HTERT RPE-1 (cell line): ENCODE measurements around the gene DIP2C.
"Not testable (repeated sequence)": the region's sequence is repeated elsewhere in the genome, so short reads cannot be mapped to it uniquely, and the experiment has no call there.

Experiments used
- in situ Hi-C: fragments of 300-500 bp; cut with MboI; formaldehyde crosslinking; loops from 4 replicates; pipeline ENCODE4 v1.14.3; 2020; ENCODE audit warnings: low sequenced_read_pairs

The DIP2C gene

DNA sequence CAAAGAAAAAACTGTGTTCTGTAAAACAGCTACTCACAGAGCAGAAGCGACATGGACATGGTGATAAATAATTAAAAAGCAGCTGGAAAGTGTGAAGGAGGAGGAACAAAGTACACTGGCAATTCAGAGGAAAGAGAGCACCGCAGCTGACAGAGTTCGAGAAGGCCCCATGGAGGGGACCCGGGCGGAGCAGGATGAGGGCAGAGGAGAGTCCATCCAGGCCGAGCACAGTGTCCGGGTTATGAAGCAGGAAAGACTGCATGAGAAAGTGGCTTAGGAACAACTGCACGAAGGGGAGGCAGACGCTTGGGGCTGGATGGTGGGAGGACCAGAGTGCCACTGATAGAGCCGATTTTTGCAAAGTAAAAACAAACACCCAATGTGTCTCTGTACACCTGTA, 368.7 kb downstream of the DIP2C start:
- in situ Hi-C loops, result no loop called here

DNA sequence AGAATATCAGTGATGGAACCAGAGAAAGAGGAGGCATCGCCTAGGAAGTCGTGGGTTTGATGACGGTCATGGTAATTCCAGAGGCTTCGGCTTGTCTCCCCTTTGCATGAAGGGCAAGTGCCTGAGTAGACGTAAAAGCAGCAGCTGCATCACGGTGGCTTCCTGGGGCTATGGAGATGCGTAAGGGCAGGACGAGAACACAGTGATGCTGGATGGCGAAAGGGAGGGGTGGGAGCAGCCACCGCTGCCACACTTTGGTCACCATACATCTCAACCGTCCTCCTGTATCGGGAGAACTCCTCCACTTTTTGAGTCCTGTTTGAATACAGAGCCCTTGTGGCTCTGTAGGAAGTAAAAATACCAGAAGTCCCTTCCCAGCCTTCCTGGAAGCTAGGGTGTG, 371.5 kb downstream of the DIP2C start:
- in situ Hi-C loops, result no loop called here

DNA sequence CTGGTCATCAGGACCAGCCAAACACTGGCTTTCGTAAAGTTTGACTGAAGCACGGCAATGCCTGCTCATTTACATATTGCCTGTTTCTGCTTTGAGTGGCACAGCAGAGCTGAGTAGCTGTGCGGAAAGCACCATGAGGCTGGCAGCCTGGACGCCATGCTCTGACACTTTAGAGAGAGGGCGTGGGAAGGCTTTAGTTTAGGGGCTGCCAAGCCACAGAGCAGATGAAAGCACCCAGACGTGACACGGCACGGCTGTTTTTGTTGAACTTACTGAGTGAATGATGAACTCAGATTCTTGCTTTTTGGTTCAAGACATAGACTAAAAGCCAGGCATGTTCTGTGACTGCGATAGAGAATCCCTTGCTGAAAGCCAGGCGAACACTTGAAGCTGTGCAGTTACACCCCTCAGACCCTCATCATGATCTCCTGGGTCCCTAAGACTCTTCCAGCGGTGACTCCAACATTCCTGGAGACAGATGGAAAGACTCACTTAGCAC, 372.1 kb downstream of the DIP2C start:
- in situ Hi-C loops, result no loop called here

DNA sequence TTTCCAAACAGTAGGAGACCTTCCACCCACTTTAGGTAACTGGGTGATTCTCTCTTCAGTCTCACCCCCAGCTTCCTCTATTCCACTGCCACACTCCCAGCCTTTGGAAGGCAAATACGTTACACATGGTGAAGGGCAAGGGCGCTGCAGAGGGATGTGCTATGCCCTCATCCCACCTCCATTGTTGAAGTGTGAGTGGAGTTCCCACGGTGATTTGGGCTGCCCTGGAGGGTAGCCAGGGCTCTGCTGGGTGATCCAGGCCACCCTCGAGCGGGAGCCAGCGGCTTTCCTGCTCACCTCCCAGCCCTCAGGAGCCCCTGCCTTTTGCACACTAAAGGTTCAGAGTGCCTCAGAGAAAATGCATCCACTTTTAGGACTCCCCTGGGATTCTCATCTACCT, 373.1 kb downstream of the DIP2C start:
- in situ Hi-C loops, result no loop called here

DNA sequence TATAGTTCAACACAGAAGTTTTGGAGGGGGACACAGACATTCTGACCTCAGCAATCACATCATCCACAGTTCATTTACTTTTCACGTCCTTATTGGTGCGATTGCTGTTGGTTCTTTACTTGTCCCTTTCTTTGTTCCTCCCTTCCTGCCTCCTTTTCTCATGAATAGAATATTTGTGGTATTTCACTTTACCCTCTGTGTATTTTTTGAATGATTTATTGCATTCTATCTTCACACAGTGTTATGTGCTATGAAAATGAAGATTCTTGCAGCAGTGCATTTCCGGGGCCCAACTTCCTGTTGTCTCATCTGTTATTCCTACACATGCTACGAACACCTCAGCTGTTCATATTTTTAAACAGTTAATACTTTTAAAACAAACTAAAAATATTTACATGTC, 374.6 kb downstream of the DIP2C start:
- in situ Hi-C loops, result no loop called here

DNA sequence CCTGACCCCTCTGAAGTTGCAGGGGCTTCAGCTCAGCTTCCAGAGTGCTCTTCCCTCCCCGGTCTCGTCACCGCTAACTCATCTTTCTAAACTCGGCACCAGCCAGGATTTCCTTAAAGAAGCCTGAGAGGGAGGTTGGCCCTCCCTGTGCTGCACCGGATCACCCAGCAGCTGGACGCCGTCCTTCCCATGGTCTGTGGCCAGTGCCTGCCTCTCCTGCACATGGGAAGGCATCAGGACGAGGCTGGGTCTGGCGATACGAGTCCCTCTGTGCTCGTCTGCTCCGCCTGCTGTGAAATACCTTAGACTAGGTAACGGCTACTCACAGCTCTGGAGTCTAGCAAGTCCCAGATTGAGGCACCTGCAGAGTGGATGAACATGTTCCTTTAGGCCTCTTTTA, 375.1 kb downstream of the DIP2C start:
- in situ Hi-C loops, result no loop called here

DNA sequence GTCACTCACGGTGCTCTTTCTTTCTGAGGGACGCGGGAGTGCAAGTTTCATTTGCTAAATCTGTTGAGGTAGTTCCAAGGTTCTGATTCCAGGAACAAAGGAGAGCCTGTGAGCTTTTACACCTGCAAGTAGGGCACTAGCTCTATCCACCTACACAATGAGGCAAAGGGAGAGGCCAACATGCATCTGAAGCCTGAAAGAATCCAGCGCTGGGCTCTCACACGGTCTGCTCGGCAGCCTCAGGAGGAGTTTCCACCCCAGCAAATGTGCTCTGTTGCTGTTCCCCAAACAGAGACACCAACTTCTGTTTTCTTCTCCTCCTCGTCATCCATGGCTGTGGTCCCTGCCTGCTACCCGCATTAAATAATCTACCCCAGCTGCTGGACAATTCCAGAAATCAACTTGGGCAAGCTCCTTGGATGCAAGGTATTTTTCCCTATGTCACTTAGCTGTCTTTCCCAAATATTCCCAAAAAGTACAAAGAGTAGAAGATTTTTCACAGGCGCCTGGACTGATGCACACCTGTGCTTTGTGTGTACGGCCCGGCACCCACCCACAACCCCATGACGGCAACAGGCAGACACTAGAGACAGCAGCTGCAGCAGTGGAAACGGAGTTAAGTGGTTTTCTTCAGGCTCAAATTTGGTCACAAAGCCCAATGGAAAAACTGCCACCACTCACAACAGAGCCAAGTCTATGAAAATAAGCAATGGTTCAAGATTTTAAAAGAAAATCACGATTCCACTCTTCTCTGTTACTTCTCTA, 377.4 kb downstream of the DIP2C start:
- in situ Hi-C loops, result no loop called here

DNA sequence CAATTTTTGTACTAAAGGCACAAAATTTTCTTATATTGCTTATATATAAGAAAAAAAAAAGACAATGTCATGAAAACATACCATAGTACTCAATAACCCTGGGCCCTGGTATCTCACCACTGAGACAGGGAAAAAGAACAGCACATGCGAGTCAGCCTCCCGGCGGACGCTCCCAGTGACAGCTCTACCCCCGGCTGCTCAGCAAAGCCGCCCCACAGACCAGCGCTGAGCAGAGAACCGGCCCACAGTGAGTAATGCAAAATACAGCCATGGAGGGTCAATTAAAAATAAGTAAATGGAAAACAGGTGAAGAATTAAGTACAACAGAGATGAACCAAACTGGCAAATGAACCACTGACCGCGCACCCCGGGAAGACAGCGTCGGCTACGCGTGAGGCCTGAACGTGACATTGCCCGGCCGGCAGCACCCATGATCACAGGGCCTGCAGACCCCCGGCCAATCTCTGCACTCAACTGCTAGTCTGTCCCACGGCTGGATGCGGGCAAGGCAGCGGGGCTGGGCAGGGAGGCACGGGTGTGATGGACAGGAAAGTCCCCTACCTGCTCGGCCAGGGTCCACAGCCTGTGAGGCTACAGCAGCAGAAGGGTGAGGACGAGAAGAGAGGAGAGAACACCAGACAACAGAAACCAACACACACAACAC, 378.4 kb downstream of the DIP2C start:
- in situ Hi-C loops, result no loop called here

DNA sequence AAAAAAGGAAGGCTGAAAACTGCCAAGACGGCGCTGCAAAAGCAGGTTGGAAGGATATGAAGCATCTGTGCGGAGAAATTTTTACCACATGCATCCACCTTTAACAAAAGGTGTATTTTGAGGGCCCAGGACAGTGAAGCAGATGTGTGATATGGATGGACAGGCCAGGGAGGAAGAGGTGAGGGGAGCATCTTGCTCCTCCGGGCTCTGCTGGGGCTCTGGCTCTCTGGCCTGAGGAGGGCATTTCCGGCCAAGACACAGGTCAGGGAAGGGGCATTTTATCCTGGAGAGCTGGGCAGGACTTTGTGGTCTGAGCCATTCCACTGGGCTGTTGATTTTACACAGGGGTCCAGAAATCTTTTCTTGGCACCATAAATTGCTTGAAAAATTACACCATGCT, 379.1 kb downstream of the DIP2C start:
- in situ Hi-C loops, result no loop called here

DNA sequence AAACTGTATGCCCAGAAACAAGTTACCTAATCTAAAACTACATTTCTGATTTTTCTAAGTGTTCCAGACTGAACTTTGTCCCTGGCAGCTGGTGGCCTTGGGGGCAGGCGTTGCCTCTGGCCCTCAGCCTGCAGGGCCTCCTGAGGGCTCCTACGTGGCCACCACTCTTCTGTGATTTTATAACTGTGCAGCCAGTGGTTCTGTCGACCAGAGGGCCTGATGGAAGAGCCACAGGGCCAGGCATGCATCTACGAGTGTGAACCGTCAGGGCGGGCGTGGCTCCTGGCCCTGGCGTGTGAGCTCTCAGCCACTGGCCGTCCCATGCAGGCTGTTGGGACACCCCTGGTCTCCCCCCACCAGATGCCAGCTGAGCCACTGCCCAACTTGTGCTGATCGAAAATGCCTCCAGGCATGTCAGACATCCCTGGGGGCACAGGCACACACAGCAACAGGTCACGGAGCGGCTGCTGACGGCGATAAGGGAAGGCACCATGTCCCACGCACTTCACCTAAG, 380.8 kb downstream of the DIP2C start:
- in situ Hi-C loops, result no loop called here

DNA sequence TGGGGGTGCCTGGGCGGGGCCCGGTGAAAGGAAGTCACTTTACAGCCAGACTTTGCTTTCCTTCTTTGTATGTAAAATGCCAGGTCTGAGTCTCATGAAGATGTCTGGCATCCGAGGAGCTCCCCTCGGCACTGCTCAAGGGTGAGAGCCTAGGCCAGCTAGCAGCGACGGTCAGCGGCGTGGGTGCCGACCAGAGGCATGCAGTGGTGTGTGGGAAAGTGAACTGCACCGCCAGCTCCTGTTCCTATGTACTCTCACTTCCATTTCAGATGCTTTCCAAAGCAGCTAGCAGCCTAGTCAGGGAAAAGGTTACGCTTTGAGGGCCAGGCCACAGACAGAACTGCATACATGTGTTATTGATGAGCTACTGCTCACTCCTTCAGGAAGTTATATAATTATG, 381.4 kb downstream of the DIP2C start:
- in situ Hi-C loops, result no loop called here

DNA sequence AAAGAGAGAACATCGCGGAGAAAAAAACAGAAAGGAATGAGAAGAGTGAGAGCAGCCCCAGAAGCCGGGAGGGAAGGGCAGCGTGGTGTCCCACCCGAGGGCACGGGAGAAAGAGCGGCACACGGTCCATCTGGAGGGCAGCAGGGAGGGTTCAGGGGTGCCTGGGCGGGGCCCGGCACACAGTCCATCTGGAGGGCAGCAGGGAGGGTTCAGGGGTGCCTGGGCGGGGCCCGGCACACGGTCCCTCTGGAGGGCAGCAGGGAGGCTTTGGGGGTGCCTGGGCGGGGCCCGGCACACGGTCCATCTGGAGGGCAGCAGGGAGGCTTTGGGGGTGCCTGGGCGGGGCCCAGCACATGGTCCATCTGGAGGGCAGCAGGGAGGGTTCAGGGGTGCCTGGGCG, 381.8 kb downstream of the DIP2C start:
- in situ Hi-C loops, result no loop called here

DNA sequence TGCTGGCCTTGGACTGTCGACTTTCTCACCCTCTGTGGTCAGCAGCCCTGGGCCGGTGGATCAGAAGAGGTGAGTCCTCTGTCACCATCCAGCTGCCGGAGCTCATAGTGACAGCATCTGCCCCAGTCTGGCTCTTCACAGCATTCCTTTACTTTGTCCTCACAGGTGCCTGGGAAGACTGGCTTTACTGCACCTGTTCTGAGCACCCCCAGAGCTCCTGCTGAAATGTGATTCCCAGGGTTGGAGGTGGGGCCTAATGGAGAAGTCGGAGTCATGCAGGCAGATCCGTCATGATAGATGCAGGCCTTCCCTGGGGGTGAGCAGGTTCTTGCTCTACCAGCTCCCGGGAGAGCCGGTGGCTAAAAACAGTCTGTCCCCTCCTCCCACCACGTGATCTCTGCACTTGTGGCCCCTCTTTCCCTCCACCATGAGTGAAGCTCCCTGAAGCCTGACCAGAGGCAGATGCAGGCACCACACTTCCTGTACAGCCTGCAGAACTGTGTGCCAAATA, 382.7 kb downstream of the DIP2C start:
- in situ Hi-C loops, result no loop called here

DNA sequence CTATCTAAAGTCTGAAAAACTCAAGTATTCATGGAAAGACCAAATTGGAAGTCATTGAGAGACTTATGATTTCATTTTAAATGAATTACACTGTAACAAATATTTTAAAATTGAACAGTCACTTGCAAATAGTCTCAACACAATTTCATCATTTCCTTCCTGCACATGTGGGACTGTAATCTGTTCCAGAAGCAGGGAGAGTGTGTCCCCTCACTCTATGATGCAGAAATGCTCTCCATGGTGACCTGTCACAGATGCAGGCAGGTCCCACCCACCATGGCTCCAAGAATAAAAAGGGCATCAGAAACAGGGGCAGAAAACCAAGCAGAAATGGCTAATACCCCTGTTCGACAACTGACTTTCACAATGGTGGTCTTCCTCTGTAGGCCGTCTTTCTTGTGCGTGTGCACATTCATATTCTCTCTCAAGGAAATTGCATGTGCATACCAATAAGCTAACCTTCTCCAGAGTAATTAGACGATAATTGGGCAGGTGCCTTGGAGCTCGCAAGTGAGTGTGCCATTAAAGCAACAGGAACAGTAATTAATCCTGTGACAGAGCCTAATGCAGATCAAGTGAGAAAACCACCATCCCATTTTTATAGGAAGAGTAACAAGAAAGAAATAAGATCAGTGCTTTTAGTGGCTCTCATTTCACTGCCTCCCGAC, 383.3 kb downstream of the DIP2C start:
- in situ Hi-C loops, result no loop called here

DNA sequence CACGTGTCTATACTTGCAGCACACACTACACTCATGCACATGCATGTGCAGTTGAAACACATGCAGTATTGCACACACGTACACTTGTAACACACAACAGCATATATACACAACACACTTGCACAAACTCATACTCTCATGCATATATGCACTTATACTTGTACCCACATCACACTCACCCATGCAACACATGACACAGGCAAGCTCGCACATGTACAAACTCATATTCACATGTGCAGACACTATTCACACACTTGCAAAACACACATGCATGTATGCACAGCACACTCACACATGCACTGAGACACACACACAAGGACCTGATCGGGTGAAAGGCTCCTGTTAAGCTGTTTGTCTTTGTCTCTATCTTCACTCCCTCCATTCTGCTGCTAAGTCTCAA, 384.4 kb downstream of the DIP2C start:
- in situ Hi-C loops, result no loop called here

DNA sequence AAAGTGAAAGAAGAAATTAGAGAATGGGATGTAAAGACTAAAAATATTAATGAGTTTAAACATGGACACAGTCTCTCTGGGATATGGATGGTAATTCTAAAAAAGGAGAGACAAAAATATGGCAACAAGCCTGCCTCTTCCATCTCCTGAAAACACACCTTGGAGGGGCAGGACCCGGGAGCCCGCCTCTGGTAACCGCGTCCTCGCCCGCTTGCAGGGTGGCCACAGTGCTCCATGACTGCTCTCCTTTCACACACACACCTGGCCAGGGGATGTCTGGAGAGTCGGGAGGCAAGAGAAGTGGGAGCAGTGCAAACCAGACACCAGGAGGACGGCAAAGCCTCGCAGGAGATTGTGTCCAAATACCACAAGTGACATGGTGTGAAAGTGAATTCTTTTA, 387.9 kb downstream of the DIP2C start:
- in situ Hi-C loops, result no loop called here

DNA sequence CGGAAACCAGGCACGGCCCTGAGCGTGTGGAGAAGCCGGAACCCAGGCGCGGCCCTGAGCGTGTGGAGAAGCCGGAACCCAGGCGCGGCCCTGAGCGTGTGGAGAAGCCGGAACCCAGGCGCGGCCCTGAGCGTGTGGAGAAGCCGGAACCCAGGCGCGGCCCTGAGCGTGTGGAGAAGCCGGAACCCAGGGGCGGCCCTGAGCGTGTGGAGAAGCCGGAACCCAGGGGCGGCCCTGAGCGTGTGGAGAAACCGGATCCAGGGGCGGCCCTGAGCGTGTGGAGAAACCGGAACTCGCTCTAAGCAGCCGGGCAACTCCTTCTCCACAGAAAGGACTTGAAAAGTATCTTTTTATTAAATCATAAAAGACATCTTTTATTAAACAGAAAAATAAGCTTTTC, 388.9 kb downstream of the DIP2C start:
- in situ Hi-C loops, result not testable (repeated sequence)

DNA sequence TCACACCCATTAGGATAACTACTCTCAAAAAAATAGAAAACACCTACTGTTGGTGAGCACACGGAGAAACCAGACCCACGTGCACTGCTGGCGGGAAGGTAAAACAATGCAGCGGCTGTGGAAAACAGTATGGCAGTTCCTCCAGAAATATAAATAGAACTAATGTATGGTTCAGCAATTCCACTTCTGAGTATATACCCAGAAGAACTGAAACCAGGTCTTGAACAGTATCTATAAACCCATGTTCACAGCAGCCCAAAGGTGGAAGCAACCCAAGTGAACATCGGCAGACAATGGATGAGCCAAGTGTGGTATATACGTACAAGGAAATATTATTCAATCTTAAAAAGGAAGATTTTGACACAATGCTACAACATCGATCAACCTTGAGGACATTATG, 389.5 kb downstream of the DIP2C start:
- in situ Hi-C loops, result no loop called here

DNA sequence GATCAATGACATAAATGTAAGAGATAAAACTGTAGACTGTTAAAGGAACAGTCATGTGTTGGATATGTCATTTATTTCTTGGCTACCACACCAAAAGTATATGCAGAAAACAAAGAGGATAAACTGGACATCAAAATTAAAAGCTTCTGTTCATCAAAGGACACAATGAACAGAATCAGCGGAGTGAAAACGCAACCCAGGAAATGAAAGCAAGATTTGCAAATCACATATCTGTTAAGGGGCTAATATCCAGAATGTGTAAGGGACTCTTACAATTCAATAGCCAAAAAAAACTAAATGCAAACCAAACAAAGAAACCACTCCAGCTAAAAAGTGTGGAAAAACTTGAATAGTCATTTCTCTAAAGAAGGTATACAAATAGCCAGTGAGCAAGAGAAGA, 390.0 kb downstream of the DIP2C start:
- in situ Hi-C loops, result no loop called here

DNA sequence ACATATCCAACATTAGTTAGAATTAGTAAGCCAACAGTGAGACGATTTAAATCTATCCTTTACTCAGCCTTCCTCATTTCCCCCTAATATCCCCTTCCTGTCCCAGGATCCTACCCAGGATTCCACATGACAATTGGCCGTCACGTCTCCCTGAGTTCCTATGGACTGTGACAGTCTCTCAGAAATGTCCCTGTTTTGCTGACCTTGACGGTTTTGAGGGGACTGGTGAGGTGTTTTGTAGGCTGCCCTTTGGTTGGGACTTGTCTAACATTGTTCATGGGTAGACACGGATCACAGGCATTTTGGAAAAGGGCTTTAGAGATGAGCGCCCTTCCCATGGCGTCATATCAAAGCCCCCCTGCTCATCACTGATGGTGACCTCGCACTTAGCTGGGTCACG, 391.4 kb downstream of the DIP2C start:
- in situ Hi-C loops, result no loop called here

DNA sequence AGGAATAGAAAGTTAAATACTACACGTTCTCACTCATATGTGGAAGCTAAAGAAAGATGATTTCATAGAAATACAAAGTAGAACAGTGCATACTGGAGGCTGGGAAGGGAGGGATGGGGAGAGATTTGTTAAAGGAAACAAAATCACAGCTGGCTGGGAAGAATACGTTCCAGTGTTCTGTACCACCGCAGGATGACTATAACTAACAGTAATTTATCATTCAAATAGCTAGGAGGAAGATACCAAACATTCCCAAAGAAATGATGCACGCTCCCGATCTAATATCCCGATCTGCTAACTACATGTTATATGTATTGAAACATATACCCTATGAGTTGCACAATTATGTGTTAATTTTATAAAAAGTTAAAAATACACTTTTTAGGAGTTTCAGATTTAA, 391.9 kb downstream of the DIP2C start:
- in situ Hi-C loops, result no loop called here

DNA sequence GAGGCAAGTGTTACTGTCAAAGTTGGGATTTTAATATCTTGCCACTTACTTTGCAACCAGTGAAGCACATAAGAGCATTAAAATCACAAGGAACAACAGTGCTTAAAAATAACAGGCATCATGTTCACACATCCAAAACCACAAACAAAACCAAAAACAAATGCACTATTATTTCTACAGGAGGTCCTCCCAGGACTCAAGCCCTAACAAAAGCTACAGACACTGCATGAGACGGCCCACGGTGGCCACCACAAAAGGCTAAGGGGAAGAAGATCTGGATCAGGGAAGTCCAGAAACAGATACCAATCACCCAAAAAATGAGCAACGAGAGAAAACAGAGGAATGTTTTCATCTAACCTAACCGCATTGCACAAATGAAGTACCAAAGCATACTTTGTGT, 395.8 kb downstream of the DIP2C start:
- in situ Hi-C loops, result no loop called here
